Upper lobe of right lung (tissue), 1 donor: ENCODE data around the gene MRPL37. TPM values are rescaled to one million over a fixed set of nuclear protein-coding genes. Genes with fewer than 3 reads are reported as not detected.

ENCODE experiments used
- ATAC-seq: fragments of 200-7000 bp; cut with Tn5 transposase; one replicate; pipeline ENCODE4 v1.9.1; 2020; ENCODE audit warnings: mild to moderate bottlenecking, moderate library complexity
- DNase-seq: peaks from one replicate; pipeline ENCODE4 v3.0.0-alpha.2; 2020
- H3K27ac ChIP-seq: fragments of 200-600 bp; one replicate; pipeline ENCODE4 v1.8.0; 2022
- H3K27me3 ChIP-seq: fragments of 200-600 bp; one replicate; pipeline ENCODE4 v1.8.0; 2022; ENCODE audit warnings: mild to moderate bottlenecking
- H3K36me3 ChIP-seq: fragments of 200-600 bp; one replicate; pipeline ENCODE4 v1.8.0; 2022
- H3K4me1 ChIP-seq: fragments of 200-600 bp; one replicate; pipeline ENCODE4 v1.8.0; 2022
- H3K4me3 ChIP-seq: fragments of 200-600 bp; one replicate; pipeline ENCODE4 v1.8.0; 2022; ENCODE audit warnings: mild to moderate bottlenecking
- H3K9me3 ChIP-seq: fragments of 200-600 bp; one replicate; pipeline ENCODE4 v1.8.0; 2022
- CTCF ChIP-seq: fragments of 200-600 bp; IDR thresholded peaks from one replicate; pipeline ENCODE4 v1.8.0; 2022; ENCODE audit warnings: antibody characterized with exemption
- intact Hi-C: fragments of 100-400 bp; cut with DNase I; formaldehyde crosslinking; loops from one replicate; pipeline ENCODE4 v1.11.0; 2022
- total RNA-seq: library from RNA; stranded (reverse); fragmentation: NEBNext Ultra II Directional; extraction: Animal tissue kit (Norgen Biotek cat#: 25700); gene quantifications from one replicate; pipeline ENCODE4 v1.2.1, GENCODE V29; 2021
- donor health status: DM: no; HTN: yes; CAD: no; lungs with severe emphysema.

Gene MRPL37
- total RNA-seq, 1 donor from 2014 or later: 41.9 TPM

- intact Hi-C loops: no loop called here
- H3K27ac ChIP-seq: no peak overlapping the region
- no peaks in the 10 kb centered on the region for H3K4me1 ChIP-seq
- TF ChIP-seq CTCF: no peak
- no peaks in the 10 kb centered on the region for H3K9me3 ChIP-seq
- peaks cover 4% of the 10 kb centered on the region for H3K36me3 ChIP-seq
- H3K27me3 ChIP-seq: no peaks in the 10 kb centered on the region
- no peak overlapping the region for H3K4me3 ChIP-seq
- ATAC-seq (no peak), DNase-seq (no peak)
Observed at GRCh38 chr1:54252371-54252936, 52.5 kb downstream of the MRPL37 start.

- intact Hi-C loops: no loop called here
- H3K36me3 ChIP-seq: peaks cover 4% of the 10 kb centered on the region
- no peak overlapping the region for H3K27ac ChIP-seq
- ATAC-seq: no peak
- no peaks in the 10 kb centered on the region for H3K9me3 ChIP-seq
- no peaks in the 10 kb centered on the region for H3K27me3 ChIP-seq
- H3K4me3 ChIP-seq: no peak overlapping the region
- no peaks in the 10 kb centered on the region for H3K4me1 ChIP-seq
- no peak for DNase-seq
- no peak for TF ChIP-seq CTCF
Observed at GRCh38 chr1:54253480-54253879, 53.5 kb downstream of the MRPL37 start.

- no peaks in the 10 kb centered on the region for H3K9me3 ChIP-seq
- TF ChIP-seq CTCF: no peak
- no peaks in the 10 kb centered on the region for H3K4me1 ChIP-seq
- ATAC-seq (peak; percentile 7), DNase-seq (no peak)
- H3K36me3 ChIP-seq: peaks cover 4% of the 10 kb centered on the region
- no peak overlapping the region for H3K4me3 ChIP-seq
- H3K27me3 ChIP-seq: no peaks in the 10 kb centered on the region
- intact Hi-C loops: no loop called here
- no peak overlapping the region for H3K27ac ChIP-seq
Observed at GRCh38 chr1:54254055-54254454, 54.1 kb downstream of the MRPL37 start.

GRCh38 chr1:54255026-54255702, 55.2 kb downstream of the MRPL37 start:
- Histone ChIP-seq H3K4me3 (no peak overlapping the region), H3K9me3 (no peaks in the 10 kb centered on the region), H3K4me1 (no peaks in the 10 kb centered on the region), H3K36me3 (peaks cover 4% of the 10 kb centered on the region), H3K27ac (no peak overlapping the region), H3K27me3 (no peaks in the 10 kb centered on the region)
- ATAC-seq: no peak
- intact Hi-C loops: no loop called here
- TF ChIP-seq CTCF: no peak
- DNase-seq: no peak

GRCh38 chr1:54256522-54257345, 56.8 kb downstream of the MRPL37 start:
- Histone ChIP-seq H3K27ac (no peak overlapping the region), H3K4me3 (no peak overlapping the region), H3K4me1 (no peaks in the 10 kb centered on the region), H3K9me3 (no peaks in the 10 kb centered on the region), H3K36me3 (no peaks in the 10 kb centered on the region), H3K27me3 (no peaks in the 10 kb centered on the region)
- no peak for TF ChIP-seq CTCF
- intact Hi-C loops: no loop called here
- no peak for ATAC-seq
- DNase-seq: no peak
